Activated CD4-positive, alpha-beta T cell treated with anti-CD3 and anti-CD28 coated beads for 48 hours (primary cell): ENCODE data around the gene NDFIP2.
A peak's percentile ranks its signal among the peaks of the same experiment; 100 is the strongest.

Experiments
- DNase-seq: peaks from one replicate; pipeline ENCODE4 v3.0.0-alpha.2; 2020

The NDFIP2 gene

DNA sequence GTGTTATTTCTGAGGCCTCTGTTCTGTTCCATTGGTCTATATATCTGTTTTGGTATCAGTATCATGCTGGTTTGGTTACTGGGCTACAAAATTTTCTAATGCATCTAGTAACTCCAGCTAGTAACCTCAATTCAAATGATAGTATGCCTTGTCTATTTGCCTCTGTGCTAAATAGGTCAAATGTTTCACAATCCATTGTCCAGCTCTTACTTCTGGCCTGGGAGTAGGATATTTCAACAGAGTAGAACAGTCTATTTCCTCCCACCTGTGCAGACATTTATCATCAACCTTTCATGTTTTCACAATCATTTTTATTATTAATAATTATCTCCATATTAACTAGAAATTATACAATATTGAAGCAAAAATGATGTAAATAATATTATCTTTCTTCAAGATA, 18.1 kb upstream of the NDFIP2 start:
- no peak for DNase-seq

DNA sequence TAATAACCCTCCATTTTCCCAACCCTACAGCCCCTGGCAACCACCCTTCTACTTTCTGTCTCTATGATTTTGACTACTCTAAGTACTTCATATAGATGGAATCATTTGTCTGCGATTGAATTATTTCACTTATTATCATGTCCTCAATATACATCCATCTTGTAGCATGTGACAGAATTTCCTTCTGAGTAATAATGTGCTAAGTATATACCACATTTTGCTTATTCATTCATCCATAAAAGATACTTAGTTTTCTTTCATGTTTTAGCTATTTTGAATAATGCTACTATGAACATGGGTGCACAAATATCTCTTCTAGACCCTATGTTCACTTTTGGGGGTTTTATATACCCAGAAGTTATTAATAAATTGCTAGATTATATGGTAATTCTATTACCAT, 17.4 kb upstream of the NDFIP2 start:
- no peak for DNase-seq

DNA sequence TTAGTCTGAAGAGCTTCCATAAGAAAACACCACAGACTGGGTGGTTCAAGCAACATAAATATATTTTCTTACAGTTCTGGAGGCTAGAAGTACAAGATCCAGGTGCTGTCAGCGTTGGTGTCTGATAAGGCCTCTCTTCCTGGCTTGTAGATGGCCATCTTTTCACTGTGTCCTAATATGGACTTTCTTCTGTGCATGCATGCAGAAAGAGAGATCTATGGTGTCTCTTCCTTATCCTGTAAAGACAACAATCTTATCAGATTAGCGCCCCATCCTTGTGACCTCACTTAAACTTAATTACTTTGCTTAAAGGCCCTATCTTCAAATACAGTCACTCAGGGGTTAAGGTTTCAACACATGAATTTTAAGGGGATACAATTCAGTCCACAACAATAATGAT, 14.1 kb upstream of the NDFIP2 start:
- no peak for DNase-seq

DNA sequence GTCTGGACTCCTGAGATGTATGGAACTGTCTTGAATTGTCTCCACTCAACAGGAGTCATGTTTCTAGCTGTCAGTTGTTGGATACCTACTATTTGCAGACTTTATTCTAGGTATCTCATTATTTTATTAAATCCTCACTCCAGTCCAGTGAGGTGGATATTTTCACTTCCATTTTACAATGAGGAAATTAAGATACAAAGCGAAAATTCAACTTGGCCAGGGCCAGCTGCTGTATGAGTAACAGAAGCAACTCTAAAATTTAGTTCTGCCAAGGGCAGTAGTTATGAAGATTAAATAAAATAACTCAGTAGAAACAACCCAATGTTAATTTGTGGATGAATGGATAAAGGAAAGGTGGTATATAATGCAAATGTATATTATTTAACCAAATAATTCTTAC, 12.6 kb upstream of the NDFIP2 start:
- DNase-seq = no peak

DNA sequence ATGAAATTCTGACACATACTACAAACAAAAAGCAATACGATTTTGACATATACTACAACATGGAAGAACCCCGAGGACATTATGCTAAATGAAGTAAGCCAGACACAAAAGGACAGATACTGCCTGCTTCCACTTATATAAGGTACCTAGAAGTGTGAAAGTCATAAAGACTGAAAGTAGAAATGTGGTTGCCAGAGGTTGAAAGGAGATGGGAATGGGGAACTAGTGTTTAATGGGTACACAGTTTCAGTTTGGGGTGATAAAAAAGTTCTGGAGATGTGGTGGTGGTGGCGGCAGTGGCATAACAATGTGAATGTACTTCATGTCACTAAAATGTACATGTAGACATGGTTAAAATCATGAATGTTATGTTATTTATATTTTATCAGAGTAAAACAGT, 12.1 kb upstream of the NDFIP2 start:
- no peak for DNase-seq

DNA sequence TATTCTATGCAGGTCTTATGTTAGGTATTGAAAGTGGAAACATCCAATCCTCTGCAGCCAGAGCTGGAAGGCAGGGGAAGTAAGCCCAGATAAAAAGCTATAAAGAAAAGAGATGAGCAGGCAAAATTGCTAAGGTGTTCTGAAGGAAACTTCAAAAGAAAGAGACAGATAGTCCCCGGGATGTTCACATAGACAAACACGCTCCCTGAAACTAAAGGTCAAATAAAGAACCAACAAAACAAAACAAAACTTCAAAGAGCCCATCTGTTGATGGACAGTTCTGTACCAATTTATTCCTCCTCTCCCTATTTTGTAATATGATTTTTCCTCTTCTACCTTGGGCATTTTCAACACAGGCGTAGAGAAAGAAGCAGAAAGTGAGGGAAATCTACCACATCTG, 11.3 kb upstream of the NDFIP2 start:
- no peak for DNase-seq

DNA sequence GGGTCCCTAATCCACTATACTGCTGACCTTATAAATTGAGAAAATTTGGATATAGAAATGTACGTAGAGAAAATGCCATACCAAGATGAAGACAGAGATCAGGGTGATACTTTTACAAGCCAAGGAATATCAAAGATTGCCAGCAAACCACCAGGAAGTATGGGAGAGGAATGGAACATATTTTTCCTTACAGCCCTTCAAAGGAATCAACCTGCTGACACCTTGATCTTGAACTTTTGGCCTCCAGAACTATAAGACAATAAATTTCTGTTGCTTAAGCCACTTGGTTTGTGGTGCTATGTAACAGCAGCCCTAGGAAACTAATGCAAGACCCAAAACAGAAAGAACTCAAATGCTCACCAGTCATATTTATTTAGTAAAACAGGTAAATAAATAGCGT, 10.3 kb upstream of the NDFIP2 start:
- DNase-seq = no peak

DNA sequence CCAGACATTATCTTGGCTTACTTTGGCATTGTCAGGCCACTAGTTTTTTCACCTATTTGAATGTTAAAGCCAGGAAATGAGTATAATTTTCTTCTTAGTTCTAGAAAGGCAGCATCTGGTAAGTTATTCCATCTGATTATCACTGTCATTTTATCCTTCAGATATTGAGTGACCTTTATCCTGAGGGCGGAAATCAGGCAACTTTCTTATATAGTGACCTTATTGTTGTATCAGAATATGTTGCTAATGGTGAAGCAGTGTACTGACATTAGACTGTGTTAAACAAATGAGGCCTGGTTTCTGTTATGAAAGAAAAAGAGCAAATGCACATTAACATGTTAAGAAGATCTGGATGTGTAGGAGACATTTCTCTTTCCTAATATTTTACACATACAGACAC, 5.4 kb upstream of the NDFIP2 start:
- no peak for DNase-seq

DNA sequence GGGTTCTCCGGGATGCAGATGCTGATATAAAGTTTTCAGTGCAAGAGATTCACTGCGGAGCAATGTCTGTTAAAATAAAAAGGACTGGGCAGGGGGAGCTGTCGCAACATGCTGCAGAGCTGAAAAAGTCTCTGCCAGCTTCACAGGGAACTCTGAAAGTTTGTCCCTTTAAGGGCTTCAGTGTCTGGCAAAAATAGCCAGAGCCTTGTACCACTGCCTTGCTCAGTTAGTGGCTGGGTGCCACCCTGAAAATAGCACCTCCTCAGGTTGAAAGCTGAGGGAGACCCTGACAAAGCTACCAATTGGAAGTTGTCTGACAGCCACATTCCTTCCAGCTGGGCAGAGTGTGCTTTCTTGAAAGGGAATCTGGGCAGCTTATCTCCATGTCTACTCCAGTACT, 3.0 kb upstream of the NDFIP2 start:
- DNase-seq = no peak

DNA sequence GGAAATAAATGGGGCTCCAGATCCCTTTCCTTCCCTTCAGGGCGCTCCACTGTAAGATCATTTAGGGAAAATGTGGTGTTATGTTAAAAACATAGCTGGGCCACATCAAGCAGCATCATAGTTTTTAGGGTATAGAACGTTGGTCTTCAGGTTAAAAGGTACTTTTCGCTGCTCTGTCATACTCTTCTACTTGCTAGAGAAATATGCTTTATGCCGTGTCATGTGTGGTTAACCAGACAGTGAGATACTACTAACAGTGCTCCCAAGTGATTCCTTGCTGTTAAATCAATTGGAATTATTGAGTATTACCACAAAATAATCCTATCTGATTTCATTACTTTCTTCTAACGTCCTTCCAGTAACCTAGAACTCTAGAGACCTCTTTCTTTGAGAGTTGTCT, 1.1 kb upstream of the NDFIP2 start:
- no peak for DNase-seq

DNA sequence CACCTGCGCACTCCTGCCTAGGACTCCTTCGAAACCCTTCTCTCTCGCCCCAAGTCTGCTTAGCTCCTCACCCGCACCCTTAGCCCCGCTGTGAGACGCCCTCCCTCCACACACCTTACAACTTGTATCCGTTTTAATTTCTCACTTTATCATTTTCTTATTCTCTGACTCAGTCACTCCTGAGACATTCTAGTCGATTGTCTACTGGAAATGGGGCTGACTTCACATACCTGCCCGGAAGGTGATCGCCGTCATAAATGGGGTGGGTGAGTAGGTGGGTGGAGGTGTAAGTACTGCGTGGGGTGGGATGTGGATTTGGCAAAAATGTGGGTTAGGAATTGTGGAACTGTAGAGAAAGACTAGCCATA, 714 bp downstream of the NDFIP2 start:
- peak; percentile 83 for DNase-seq

DNA sequence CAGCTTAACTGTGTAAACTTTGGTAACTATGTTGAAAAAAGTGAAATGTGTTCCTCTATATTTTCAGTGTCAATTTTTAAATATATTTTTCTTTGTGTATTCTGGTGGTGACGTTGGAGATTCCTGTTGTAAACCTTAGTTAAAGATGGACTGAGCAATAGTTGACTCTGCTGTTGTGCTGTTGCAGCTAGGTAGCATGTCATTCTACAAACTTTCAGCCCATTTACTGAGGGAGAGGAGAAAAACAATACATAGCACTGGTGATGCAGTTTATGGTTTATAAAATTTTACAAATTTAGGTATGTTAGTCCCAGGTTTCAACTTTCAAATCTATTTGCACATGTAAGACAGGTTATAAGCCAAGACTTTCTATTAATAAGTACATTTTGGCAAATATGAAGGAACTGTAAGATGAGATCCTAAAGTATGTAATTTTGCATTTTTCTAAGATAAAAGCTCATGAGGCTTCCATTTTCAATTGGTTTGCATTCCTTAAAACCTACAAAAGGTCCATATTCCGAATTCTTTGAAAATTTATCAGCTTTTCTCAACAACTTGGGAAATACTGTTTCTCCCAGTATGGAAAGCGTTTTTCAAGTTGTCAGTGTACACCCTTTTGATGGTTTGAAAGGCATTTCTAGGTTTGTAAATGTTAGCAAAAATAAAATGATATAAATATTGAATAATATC, 1.5 kb downstream of the NDFIP2 start:
- no peak for DNase-seq

DNA sequence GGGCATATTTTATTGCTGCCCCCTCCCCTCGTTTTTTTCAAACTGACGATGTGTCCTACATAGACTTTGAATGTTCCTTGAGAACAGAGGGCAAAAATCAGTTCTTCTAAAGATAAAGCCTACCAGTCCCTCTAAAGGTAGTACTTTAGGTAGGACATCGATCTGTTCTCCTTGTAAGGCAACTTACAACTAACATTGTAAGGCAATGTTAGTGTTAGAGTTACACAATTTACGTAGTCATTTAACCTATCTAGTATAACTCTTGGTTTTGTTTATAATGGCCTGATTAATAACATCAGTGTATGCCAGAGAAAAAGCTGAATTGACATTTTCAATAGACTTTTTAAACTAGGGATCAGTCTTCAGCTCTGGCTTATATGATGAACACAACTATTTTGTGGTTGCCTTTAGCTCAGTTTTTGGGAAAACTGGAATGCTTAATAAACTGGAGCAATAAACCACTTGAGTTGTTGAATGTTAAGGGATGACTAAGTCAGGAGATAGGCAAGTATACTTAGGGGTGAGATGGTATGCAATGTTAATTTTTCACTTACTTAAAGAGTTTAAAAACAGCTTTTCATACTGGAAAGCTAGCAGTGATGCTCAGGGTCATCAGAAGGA, 2.2 kb downstream of the NDFIP2 start:
- DNase-seq = no peak

DNA sequence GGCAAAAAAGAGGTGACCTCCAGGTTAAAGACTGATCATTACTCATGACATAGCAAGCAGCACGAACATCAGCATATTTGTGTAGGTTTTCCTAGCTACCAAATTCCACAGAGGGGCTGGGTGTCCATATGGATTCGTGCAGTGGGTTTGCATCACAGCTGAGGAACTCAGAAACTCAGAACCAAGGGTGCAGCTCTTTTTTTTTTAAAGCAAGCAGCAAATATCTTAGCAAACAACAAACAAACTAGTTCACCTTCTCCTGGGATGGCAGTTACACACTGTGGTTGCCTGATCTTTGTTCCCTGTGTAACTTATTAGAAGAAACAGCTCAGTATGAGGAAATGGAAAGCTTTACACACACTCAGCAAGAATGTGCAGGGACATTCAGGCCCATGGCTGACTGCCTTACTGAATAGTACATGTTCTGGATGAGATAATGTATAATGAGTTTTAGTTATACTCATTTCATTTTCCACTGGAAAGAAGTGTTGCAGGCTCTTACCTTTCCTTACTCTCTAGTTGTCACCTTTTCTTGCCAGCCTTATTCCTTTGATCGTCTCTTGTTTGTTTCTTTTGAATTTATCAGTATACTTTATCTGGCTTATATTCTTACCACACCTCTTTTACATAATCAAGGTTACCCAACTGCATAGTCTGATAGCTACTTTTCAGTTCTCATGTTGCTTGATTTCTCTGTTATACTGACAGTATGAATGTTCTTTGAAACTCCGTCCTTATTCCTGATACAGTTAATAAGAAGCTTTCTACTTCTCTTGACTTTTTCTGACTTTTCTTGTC, 4.3 kb downstream of the NDFIP2 start:
- peak; percentile 51 for DNase-seq

DNA sequence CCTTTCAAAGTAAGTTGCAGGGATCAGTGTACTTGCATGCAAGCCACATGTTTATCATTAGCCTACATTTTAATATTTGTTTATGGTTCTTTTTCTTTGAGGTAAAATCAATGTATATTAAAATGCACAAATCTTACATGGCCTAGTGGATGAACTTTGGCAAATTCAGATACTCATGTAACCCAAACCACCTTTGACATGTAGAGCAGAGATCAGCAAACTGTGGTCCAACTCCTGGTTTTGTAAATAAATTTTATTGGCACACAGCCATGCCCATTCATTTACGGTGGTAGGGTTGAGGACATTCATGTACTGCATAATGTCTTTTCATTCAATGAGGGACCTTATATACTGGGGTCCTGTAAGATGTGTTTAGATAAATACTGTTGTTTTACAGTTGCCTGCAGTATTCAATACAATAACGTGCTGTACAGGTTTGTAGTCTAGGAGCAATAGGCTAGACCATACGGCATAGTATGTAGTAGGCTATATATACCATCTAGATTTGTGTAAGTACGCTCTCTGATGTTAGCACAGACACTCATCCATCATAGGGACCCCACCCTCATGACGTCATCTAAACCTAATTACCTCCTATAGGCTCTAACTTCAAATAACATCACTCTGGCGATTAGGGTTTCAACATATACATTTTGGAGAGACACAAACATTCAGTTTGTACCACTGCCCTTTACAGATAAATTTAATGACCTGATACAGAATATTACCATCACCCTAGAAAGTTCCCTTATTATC, 5.7 kb downstream of the NDFIP2 start:
- DNase-seq = no peak

DNA sequence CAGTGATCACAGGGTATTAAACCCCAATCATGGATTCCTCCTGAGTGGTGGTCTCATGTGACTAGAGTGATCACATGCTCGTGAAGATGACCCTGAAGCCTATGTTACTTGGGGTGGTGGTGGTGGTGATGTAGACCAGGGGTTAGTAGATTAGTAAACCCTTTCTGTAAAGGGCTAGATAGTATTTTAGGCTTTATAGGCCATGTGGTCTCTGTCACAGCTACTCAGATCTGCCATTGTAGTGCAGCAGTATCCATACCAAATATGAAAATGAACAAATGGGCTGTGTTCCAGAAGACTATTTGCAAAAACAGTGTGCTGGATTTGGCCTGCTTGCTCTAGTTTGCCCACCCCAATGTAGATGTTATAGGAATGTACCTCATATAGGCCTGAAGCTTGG, 9.4 kb downstream of the NDFIP2 start:
- DNase-seq = no peak

DNA sequence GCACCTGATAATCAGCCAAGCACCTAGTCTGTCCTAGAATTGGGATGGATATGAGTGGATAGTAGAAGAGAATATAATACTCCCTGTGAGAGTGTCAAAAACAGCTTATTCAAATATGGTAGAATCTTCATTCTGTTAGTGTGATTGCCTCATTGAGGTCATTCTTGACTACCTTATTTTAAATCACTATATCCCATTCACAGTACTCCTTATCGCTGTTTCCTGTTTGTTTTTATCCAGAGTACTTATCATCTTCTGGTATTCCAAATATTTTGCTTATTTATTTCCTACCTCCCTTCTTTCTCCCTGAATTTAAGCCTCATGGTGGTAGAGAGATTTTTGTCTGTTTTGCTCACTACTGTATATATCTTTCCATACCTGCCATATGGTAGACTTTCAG, 9.9 kb downstream of the NDFIP2 start:
- DNase-seq = no peak

DNA sequence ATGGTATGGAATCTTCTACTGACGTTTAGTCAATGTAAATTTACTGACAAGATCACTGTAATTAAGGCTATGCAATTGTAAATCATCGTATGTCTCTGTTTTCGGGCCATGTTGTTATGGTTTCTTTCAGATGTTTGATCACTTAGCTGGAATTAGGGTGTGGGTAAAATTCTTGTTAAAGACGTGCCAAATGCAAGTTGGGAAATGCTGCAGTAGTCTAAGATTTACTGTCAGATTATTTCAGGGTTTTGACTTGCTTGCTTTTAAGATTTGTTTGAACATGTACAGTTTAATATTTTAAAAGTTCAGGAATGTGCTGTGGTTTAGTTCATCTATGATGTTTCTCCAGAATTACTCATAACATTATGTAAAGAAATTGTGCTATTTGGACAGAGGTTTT, 10.8 kb downstream of the NDFIP2 start:
- DNase-seq = no peak

DNA sequence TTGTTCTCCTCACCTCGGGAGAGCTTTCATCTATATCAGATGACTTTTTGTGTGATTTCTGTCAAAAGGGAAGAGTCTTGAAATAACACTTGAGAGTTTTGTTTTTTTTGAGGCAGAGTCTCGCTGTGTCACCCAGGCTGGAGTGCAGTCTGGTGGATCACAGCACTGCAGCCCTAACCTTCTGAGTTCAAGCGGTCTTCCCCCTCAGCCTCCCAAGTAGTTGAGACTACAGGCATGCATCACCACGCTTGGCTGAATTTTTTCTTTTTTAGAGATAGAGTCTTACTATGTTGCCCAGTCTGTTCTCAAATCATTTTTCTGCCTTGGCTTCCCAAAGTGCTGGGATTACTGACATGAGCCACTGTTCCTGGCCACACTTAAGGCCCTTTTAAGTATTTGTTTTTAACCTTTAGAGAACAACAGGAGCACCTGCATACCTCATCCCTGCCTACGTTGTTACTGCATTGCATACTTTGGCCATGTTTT, 11.4 kb downstream of the NDFIP2 start:
- DNase-seq = peak; percentile 61

DNA sequence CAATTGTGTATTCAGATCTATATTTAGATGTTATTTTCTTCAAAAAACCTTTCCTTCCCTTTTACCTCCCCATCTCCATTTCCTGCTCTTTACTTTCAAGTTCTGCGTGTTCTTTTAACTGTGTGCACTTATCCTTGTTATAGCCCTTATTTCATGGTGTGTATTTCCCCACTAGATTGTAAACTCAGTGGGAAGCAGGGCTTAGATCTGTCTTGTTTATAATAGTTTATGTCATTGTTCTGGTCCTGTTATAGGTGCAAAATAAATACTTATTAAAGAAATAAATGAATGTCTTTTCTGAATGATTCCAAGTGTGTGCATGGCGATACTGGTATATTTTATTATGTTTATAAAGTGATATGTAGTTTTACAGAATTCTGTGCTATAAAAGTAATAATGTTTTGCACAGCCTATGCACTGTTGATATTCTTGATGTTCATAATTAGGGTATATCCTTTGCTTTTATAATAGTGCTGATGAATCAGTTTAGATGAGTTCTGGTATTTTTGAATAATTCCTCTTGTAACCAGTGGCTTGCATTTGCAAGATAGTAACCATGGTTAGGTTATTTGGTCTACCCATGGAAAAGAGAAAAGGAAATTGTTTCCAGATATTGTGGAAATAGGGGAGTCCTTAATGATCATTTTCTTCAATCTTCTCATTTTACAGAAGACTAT, 12.1 kb downstream of the NDFIP2 start:
- no peak for DNase-seq

DNA sequence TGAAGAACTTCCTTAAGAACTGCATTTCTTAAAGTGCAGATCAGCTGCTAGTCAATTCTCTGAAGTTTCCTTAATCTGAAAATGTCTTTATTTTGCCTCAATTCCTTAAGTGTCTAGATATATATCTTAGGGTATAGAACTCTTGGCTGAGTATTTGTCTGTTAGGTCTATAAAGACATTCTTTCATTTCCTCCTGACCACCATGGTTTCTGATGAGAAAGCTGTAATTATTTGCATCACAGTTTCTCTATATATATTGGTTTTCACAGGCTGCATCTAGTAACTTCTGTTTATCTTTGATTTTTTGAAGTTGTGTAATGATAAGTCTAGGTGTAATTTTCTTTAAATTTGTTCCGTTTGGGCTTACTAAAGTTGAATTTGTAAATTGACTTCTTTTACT, 15.2 kb downstream of the NDFIP2 start:
- no peak for DNase-seq

DNA sequence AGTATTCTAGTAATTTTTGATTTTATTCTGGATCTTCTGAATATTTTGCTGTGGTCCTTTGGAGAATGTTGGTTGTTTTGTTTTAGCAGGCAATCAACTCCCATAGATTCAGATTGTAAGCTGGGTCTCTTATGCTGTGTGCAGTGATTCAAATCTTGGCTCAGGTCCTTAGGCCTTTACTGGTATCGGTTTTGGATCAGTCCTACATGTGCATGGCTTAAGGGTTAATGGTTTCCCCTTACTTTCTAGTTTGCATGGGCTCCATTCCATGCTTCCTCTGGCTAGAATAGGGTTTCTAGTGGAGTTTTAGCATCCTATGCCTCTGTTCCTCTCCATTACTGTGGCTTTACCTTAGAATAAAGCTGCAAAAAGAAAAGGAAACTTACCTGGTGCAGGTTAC, 16.1 kb downstream of the NDFIP2 start:
- DNase-seq = no peak

DNA sequence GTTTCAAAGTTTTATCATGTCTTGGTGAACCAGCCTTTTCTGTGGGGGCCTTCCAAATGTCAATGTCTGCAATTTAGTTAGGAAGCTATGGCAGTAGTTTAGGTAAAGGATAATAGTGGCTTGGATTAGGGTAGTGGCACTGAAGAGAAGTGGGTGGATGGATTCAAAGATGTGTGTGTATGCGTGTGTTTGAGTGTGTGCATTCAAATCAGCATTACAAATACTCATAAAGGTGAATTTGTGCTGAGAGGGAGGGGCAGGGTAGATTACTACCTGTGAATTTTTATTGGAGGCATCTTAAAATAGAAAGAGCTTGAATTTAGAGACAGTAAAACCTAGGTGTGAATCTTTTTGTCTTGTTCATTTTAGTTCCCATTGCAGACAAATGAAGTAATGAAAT, 16.9 kb downstream of the NDFIP2 start:
- no peak for DNase-seq
